Keratinocyte (primary cell): ENCODE results near the gene ERC2. TPM values are rescaled to one million over a fixed set of nuclear protein-coding genes. Genes with fewer than 3 reads are reported as not detected.

Source experiments
- DNase-seq: peaks from one replicate; pipeline ENCODE4 v3.0.0-alpha.2; 2011; ENCODE audit warnings: low read depth, missing footprints, low spot score
- FAIRE-seq: peaks from 2 replicates; lab custom pipeline; 2011; peaks lifted over from hg19 to GRCh38; lab: Jason Lieb, UNC
- H2AFZ ChIP-seq: 2 replicates; pipeline ENCODE4 v1.6.0; 2012; ENCODE audit warnings: low read length, control low read depth, inconsistent platforms; ENCODE audit not compliant: control insufficient read depth
- H3K27ac ChIP-seq: 2 replicates; pipeline ENCODE4 v1.5.1; 2011; ENCODE audit warnings: low read length; ENCODE audit not compliant: control insufficient read depth, insufficient read depth
- H3K27me3 ChIP-seq: 3 replicates; pipeline ENCODE4 v1.6.0; 2011; ENCODE audit warnings: low read length; ENCODE audit not compliant: control insufficient read depth, insufficient read depth; ENCODE audit errors: extremely low read depth
- H3K36me3 ChIP-seq, 2 experiments: 2 replicates in 1 of 2; 3 replicates in 1 of 2; pipeline ENCODE4 v1.5.1; 2011; ENCODE audit warnings: low read length in 2 of 2, mild to moderate bottlenecking in 1 of 2; ENCODE audit not compliant: control insufficient read depth in 2 of 2, insufficient read depth in 2 of 2; ENCODE audit errors: extremely low read depth in 1 of 2
- H3K4me1 ChIP-seq: 3 replicates; pipeline ENCODE4 v1.5.1; 2011; ENCODE audit warnings: low read length; ENCODE audit not compliant: control insufficient read depth, insufficient read depth; ENCODE audit errors: extremely low read depth
- H3K4me2 ChIP-seq: 3 replicates; pipeline ENCODE4 v1.6.0; 2011; ENCODE audit warnings: low read depth, low read length; ENCODE audit not compliant: control insufficient read depth, insufficient read depth; ENCODE audit errors: extremely low read depth
- H3K4me3 ChIP-seq, 3 experiments: fragments of 200-600 bp in 1 of 3; sonication (generic) in 1 of 3; 2 replicates in 2 of 3; 3 replicates in 1 of 3; pipeline ENCODE4 v1.5.1; 2011 to 2016; ENCODE audit warnings: low read length in 3 of 3, mild to moderate bottlenecking in 3 of 3, control low read depth in 2 of 3, inconsistent platforms in 1 of 3, low read depth in 1 of 3, mixed read lengths in 1 of 3, mixed run types in 1 of 3, moderate library complexity in 1 of 3; ENCODE audit not compliant: control insufficient read depth in 2 of 3, insufficient read depth in 2 of 3; ENCODE audit errors: extremely low read depth in 1 of 3
- H3K79me2 ChIP-seq: 2 replicates; pipeline ENCODE4 v1.6.0; 2012; ENCODE audit warnings: low read length; ENCODE audit not compliant: control insufficient read depth, insufficient read depth
- H3K9ac ChIP-seq: 3 replicates; pipeline ENCODE4 v1.6.0; 2011; ENCODE audit warnings: low read length; ENCODE audit not compliant: control insufficient read depth, insufficient read depth; ENCODE audit errors: extremely low read depth
- H3K9me1 ChIP-seq: 3 replicates; pipeline ENCODE4 v1.6.0; 2011; ENCODE audit warnings: low read length; ENCODE audit not compliant: control insufficient read depth, insufficient read depth; ENCODE audit errors: extremely low read depth
- H3K9me3 ChIP-seq: 2 replicates; pipeline ENCODE4 v1.5.1; 2012; ENCODE audit warnings: low read depth, low read length; ENCODE audit not compliant: control insufficient read depth
- H4K20me1 ChIP-seq: 3 replicates; pipeline ENCODE4 v1.6.0; 2011; ENCODE audit warnings: low read length; ENCODE audit not compliant: control insufficient read depth, insufficient read depth; ENCODE audit errors: extremely low read depth
- CTCF ChIP-seq, 3 experiments: IDR thresholded peaks in 1 of 3; conservative IDR thresholded peaks in 1 of 3; optimal IDR thresholded peaks in 1 of 3; 2 replicates in 2 of 3; 3 replicates in 1 of 3; pipeline versions ENCODE3 to v1.5.1; 2011; ENCODE audit warnings: low read length in 3 of 3, mild to moderate bottlenecking in 3 of 3, moderate library complexity in 2 of 3, control low read depth in 1 of 3, inconsistent platforms in 1 of 3; ENCODE audit not compliant: insufficient read depth in 2 of 3; ENCODE audit errors: extremely low read depth in 1 of 3
- EZH2 ChIP-seq: IDR thresholded peaks from one replicate; pipeline ENCODE4 v1.6.1; 2012; ENCODE audit warnings: inconsistent platforms, mild to moderate bottlenecking, low read length, moderate library complexity
- dilution Hi-C: fragments of 300-500 bp; cut with MboI; formaldehyde crosslinking; loops from one replicate; pipeline ENCODE4 v1.7.0; 2020; ENCODE audit warnings: low sequenced_read_pairs; ENCODE audit not compliant: extremely low pct_ligation_motif_present
- polyA plus RNA-seq, 5 experiments: library from polyadenylated mRNA; depleted of rRNA in 3 of 5; stranded (reverse) in 3 of 5; stranded (forward) in 1 of 5; unstranded in 1 of 5; fragments of >200 nt; gene quantifications; 1 replicate in 1 of 5; 2 replicates in 3 of 5; 3 replicates in 1 of 5; pipeline versions ENCODE4 v1.2.1 to v1.2.3, GENCODE V29; 2011 to 2012; ENCODE audit warnings: missing spikeins in 2 of 5, low read depth in 1 of 5, low replicate concordance in 1 of 5

ERC2 gene
- polyA plus RNA-seq, 1 donor (not counting 4 experiments of a cell fraction or from before 2014, with no cell fraction given): 0.08 TPM

DNA sequence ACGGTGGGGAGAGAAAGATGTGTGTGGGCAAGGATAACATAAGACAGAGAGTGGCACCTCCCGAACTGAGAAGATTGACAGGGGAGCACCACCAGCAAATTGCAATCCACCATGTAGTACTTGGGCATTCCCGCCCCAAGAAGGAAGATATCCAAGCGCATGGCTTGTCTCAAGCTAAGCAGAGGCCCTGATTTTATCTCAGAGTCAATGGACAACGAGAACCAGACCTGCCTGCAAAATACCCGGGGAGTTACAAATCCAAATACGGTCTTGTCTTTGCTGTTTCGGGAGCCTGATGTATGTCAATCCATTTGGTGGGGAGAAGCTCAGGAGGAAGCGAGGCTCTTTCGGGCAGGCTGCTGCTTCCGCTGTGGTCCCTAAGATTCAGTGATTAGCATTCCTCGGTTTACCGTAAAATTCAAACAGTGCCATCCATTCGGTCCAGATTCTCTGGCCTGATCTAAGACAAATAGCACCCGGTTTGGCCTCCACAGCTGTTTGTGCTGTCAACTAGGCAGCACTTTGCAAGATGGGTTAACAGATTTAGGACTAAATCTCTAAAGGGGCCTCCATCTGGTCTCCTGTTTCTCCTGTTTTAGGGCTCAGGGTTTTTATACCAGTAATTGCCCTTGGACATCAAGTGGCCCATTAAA is 883.4 kb downstream of the ERC2 start:
- Histone ChIP-seq H3K4me3 (no peak overlapping the region), H3K27ac (no peak overlapping the region), H3K79me2 (no peaks in the 10 kb centered on the region), H3K9ac (no peak overlapping the region), H4K20me1 (no peaks in the 10 kb centered on the region), H3K4me1 (no peaks in the 10 kb centered on the region), H2AFZ (no peak overlapping the region), H3K36me3 (no peaks in the 10 kb centered on the region), H3K4me2 (no peak overlapping the region), H3K9me1 (no peaks in the 10 kb centered on the region), H3K9me3 (no peaks in the 10 kb centered on the region), H3K27me3 (no peaks in the 10 kb centered on the region)
- DNase-seq (no peak), FAIRE-seq (no peak)
- dilution Hi-C loops: no loop called here
- TF ChIP-seq EZH2 (no peak), CTCF (optimal IDR thresholded peaks at IDR 0.05 in 1 of 3, IDR thresholded peaks at IDR 0.05 in 1 of 3, conservative IDR thresholded peaks at IDR 0.05 in 1 of 3; ENCODE audit: extremely low read depth in 1 of 3, insufficient read depth in 2 of 3, low read length in 3 of 3) (no peak)

- no peak for FAIRE-seq
- Histone ChIP-seq H3K27ac (no peak overlapping the region), H3K9ac (no peak overlapping the region), H3K4me3 (no peak overlapping the region), H3K79me2 (no peaks in the 10 kb centered on the region), H3K9me1 (no peaks in the 10 kb centered on the region), H3K9me3 (no peaks in the 10 kb centered on the region), H4K20me1 (no peaks in the 10 kb centered on the region), H3K27me3 (no peaks in the 10 kb centered on the region), H3K4me1 (peaks cover 8% of the 10 kb centered on the region), H3K36me3 (no peaks in the 10 kb centered on the region), H2AFZ (no peak overlapping the region), H3K4me2 (no peak overlapping the region)
- DNase-seq: no peak
- no peak for TF ChIP-seq CTCF (optimal IDR thresholded peaks at IDR 0.05 in 1 of 3, IDR thresholded peaks at IDR 0.05 in 1 of 3, conservative IDR thresholded peaks at IDR 0.05 in 1 of 3; ENCODE audit: extremely low read depth in 1 of 3, insufficient read depth in 2 of 3, low read length in 3 of 3)
- no peak for TF ChIP-seq EZH2
- dilution Hi-C loops: no loop called here
Measured at GRCh38 chr3:55584030-55584429, 884.2 kb downstream of the ERC2 start.
